CD1c-positive myeloid dendritic cell (primary cell): ENCODE results near the gene ING5.

Experiments
- DNase-seq: peaks from one replicate; pipeline ENCODE4 v3.0.0-alpha.2; 2016; ENCODE audit errors: extremely low spot score

Gene ING5

GRCh38 chr2:241776336-241777169, 74.7 kb downstream of the ING5 start, which contains the start of gene GAL3ST2:
TSS of gene GAL3ST2 (plus strand) at chr2:241776822. CDS start at chr2:241776956, 134 bp downstream.
- DNase-seq: no peak

GRCh38 chr2:241777170-241777685, 75.4 kb downstream of the ING5 start:
- no peak for DNase-seq

- no peak for DNase-seq
These were observed 76.1 kb downstream of the ING5 start for GRCh38 chr2:241777686-241778627.
